OCI-LY3 (cell line): ENCODE results near the gene MARK3.

Experiments used
- CTCF ChIP-seq: fragments of 200-600, 300-600 bp; sonication (generic); IDR thresholded peaks from 2 replicates; pipeline ENCODE4 v1.5.1; 2014; ENCODE audit warnings: antibody characterized with exemption, low read length, low read depth
- EZH2phosphoT487 ChIP-seq: fragments of 200-600 bp; shearing (Covaris generic); IDR thresholded peaks from 2 replicates; pipeline ENCODE4 v1.6.1; 2018; ENCODE audit warnings: antibody characterized with exemption, mixed run types, low read depth

DNA sequence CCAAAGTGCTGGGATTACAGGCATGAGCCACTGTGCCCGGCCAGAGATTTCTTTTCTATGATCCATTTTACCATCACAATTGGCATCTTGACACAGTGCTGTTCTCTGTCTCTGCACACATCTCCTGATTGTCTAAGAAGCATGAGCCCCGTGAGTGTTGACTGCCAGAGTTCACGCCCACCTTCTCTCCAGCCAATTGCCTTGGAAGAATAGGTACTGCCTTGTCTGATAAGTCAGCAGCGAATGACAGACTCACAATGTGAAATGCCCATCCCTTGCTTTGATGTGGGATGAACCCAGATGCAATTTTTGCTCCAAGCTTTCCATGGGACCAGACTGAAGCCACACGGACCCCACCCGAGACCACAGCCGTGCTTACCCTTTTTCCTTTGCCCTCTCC, 31.9 kb upstream of the MARK3 start:
- no peak for TF ChIP-seq CTCF
- TF ChIP-seq EZH2phosphoT487 = no peak
